NK-92 (cell line): ENCODE results near the gene PBLD.
"Not testable (repeated sequence)": the region's sequence is repeated elsewhere in the genome, so short reads cannot be mapped to it uniquely, and the experiment has no call there.

Experiments
- DNase-seq: peaks from one replicate; lab custom pipeline; 2025; ENCODE audit not compliant: unreplicated experiment; lab: John Stamatoyannopoulos, UW

The PBLD gene

DNA sequence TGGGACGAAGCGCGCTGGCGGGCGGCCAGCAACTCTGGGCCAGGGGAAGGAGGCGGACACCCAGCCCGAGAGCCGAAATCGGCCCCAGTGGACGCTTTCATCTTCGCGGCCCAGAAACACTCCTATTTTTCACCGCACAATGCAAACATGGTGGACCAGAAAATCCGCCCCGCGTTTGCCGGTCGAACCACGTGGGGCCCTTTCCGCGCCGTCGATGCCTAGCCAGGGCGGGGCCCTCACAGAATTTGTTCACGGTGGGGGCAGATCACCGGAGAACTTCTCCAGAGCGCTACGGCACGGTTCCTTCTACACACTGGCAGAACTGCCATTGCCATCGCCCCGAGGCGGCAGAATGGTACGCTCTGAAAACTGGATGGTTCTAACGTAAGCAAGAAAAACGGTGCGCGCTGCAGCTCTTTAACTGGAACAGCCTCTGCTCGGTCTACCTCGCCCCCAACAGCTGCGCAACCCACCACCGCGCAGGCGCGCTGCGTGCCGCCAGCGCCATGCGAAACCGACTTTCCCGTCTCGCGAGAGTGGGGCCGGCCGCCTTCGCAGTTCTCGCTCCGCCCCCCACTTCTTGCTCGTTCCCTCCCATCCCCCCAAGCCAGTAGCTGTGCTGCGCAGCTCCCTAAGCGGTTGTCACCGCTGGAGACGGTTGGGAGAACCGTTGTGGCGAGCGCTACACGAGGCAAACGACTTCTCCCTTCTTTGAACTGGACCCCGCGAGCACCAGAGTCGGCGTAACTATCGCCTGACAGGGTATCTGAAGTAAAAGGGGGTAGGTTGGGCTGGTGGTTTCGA lies 1.1 kb downstream of the PBLD start, which contains the start of gene HNRNPH3:
TSS of gene HNRNPH3 (plus strand) at position 610 of the 804 bp plus-strand sequence. CDS start 5,158 bp downstream, outside the sequence.
- peak; percentile 75 for DNase-seq

DNA sequence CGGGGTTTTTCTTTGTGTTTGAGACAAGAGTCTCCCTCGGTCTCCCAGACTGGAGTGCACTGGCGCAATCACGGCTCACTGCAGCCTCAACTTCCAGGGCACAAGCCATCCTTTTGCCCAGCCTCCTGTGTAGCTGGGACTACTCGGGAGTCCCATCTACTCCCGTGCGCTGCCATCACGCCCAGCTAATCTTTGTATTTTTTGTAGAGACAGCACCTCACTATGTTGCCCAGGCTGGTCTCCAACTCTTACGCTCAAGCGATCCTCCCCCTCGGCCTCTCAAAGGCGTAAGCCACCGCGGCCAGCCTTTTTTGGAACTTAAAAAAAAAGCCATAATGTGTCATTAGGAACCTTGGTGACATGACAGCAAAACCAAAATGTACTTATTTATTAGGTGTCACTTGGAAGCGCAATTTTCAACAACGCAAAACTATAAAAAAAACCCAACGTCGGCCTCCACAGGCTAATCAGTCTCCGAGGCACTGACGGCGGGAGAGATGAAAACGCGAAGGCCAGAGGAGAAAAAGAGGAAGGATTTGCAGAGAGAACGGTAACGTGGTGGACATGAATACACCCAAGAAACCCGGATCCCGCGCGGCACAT lies 1.8 kb downstream of the PBLD start:
- no peak for DNase-seq

DNA sequence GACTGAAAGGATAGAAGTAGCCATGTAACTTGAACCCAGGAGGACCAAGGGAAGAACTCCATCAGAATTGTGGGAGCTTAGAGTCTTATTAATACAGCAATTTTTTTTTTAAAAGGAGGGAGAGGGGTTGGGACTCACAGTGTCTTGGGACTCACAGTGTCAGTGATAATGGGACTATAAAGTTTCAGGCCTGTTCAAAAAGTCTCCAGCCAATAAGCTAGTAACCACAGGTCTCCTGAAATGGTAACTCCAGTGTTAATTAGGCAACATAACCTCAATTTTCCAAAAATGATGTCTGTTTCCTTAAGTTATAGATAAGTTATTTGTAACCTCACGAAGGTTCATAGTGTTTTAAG lies 3.2 kb downstream of the PBLD start:
- no peak for DNase-seq

DNA sequence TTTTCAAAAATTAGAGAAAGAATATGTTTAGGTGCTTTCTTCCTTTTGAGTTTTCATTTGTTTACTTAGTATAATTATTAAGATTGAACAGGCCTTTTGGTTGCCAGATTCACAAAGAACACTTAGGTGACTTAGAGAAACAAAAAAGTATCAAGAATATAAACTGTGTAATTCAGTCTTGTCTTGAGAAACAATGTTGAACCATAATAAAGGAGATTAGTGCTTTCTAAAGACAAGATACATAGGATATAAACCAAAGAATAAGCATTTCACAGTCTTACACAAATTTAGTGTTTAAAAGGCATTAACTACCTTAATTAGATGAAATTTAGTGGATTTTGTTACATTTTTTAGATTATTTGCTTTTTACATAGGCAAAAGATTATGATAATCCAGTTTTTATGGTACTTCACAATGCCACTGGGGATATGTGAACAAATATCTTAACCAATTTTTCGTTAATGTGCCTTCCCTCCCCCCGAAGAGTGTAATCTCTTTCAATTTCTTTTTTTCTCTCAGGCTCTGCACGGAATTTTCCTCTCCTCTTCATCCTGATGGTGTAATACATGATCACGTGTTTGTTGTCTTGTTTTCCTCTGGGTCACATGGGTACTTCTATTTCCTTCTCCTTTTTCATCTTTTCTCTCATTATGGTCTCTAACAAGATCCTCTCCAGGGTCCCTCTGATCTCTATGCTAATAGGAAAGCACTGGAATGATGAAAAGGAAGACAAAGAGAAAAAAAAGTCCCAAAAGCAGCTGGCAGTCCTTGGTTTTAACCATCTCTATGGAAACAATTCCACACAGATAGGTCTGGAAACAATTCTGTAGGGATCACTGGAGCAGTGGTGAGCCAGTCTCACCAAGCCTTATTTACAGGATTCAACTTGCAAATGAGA lies 4.6 kb downstream of the PBLD start:
- DNase-seq: no peak

DNA sequence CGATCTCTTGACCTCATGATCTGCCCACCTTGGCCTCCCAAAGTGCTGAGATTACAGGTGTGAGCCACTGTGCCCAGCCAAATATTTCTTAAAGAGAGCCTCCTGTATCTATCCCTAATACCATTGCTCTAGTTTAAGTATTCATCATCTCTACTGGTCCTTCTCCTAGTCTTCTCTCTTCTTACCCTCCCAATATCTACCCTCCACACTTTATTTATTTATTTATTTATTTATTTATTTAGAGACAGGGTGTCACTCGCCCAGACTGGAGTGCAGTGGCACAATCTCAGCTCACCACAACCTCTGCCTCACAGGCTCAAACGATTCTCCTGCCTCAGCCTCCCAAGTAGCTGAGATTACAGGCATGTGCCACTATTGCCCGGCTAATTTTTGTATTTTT lies 8.3 kb downstream of the PBLD start:
- not testable (repeated sequence) for DNase-seq

DNA sequence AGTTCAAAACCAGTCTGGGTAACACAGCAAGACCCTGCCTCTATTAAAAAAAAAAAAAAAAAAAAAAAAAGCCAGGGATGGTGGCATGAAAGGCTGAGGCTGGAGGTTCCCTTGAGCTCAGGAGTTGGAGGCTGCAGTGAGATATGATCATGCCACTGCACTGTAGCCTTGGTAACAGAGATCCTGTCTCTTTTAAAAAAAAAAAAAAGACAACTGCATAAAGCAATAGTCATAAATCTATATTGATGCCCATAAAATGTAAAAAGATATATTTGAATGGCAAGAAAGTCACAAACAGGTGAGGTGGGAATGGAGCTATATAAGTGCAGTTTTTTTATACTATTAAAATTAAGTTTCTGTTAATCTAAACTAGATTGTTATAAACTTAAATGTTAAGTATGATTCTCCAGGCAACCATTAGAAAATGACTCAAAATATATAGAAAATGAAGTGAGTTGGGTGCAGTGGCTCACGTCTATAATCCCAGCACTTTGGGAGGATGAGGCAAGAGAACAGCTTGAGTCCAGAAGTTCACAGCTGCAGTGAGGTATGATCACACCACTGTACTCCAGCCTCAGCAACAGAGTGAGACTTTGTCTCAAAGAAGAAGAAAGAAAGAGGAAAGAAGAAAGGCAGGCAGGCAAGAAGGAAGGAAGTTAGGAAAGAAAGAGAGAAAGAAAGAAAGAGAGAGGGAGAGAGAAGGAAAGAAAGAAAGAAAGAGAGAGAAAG lies 14.2 kb downstream of the PBLD start:
- DNase-seq: no peak

DNA sequence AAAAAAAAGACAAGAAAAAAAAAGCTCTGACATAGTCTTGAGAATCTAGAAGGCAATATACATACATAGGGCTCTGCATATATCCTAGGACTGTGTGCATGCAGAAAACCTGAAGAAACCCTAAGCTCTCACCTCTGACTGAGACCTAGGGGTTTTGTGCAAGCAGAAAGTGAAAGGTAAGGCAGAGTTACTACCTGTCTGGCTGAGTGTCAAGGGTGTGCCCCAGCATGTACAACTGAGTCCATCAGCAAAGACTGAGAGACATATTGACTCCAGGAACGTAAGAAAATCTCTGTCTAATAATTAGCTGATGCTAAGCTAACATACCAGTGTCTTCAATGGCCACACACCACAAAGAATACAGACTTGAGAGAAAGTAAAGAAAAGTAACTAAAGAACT lies 17.1 kb downstream of the PBLD start:
- no peak for DNase-seq

DNA sequence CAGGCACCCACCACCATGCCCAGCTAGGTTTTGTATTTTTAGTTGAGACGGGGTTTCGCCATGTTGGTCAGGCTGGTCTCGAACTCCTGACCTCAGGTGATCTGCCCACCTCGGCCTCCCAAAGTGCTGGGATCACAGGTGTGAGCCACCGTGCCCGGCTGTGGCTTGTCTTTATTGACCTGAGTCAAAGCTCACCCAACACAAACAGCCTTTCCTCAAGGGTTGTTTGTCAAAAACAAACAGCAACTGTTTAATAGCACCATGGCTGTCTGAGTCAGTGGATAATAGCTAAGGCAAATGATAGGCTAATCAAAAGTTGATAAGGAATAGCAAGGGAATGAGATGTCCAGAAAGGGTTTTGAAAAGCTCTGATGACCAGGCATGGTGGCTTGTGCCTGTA lies 17.8 kb downstream of the PBLD start:
- not testable (repeated sequence) for DNase-seq

DNA sequence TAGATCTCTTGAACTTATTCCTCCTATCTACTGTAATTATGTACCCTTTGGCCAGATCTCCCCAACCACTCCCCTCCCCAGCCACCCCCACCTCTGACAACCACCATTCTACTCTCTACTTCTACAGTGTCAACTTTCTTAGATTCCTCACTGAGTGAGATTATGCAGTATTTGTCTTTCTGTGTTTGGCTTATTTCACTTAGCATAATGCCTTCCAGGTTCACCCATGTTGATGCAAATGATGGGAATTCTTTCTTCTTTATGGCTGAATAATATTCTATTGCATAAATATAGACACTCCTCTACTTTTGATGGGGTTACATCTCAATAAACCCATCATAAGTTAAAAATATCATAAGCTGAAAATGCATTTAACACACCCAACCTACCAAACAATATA lies 22.2 kb downstream of the PBLD start:
- DNase-seq: no peak

DNA sequence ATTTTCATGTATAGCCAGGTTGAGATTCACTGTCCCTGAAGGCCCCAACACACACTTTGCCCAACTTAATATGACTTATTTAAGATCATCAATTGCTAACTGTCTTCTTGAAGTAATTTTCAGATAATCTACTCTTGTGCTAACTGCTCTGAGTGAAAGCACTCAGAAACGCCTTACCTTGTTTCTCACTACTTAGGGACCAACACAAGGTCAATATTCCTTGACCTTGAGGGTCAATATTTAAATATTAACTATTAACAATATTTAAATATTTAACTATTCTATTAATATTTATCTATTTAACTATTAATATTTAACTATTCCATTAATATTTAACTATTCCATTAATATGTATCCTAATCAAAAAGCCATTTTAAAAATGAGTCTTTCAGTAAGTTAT lies 26.9 kb downstream of the PBLD start:
- DNase-seq: no peak

DNA sequence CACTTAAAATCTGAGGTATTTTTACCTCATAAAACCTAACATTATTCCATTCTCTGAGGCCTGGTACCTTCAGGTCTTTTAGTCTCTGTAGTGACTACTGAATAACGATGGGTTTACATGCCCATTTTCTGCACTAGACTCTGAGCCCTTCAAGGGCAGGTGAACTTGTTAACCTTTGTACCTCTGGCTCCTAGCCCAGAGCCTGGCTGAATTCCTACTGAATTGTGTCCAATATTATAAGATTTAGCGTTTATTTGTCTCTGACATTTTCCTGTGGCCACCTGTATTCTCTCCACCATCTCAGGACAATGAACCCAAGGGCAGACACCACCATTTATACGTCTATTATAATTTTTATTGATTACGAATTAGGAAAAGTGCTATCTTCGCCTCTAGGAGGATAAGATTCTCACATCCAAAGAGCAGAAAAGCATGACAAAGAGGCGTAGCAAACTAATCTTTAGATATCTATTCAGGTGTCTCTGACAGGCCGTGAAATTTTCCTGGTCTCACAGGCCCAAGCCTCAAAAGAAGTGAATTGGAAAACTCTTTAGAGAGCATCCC lies 28.8 kb downstream of the PBLD start:
- DNase-seq: no peak

DNA sequence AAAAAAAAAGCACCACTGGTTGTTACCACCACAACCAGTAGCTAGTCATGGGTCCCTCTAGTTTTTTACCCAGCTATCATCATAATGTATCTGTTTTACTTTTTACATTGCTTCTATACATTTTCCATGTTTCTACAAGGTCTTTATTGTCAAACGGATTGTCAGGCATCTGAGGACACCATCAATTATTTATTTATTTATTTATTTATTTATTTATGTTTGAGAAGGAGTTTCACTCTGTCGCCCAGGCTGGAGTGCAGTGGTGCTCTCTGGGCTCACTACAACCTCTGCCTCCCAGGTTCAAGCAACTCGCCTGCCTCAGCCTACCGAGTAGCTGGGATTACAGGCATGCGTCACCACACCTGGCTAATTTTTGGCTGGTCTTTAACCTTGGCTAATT lies 29.9 kb downstream of the PBLD start:
- DNase-seq: no peak

DNA sequence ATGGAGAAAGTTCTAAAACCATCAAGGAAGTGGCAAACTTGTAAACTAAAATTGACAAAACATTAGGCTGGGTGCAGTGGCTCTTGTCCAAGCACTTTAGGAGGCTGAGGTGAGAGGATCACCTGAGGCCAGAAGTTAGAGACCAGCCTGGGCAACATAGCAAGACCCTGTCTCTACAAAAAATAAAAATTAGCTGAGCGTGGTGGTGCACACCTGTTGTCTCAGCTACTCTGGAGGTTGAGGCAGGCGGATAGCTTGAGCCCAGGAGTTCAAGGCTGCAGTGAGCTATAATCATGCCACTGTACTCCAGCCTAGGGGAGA lies 30.3 kb downstream of the PBLD start:
- no peak for DNase-seq

DNA sequence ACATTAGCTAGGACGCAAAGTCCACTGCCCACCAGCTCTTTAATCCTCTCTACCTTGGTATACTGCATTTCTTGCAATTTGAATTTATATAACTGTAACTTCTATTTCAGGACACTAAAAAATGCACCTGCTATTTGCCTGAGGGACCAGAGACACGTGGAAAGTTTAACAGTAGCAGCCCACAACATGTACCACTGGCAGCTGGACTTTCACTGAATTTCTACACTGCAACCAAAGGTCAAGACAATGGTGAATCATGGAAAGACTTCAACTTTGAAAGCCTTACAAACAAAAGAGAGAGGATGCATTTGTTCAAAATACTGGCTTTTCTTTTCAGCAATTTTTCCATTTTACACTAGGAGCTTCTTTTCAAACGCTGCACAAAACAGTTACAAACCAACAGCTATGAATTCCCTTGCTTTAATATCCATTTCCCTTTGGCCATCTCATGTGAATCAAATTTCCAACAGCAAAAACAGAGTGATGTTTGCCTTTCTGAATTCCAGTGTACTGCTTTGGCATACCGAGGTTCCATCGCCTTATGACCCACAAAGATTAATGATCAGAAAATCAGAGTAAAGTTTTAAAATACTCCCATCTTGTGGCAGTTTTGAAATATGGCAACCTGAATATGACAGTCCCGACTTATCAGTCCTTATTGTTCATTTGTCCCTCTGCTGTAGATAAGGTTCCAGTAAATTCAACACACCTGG lies 30.8 kb downstream of the PBLD start:
- no peak for DNase-seq

DNA sequence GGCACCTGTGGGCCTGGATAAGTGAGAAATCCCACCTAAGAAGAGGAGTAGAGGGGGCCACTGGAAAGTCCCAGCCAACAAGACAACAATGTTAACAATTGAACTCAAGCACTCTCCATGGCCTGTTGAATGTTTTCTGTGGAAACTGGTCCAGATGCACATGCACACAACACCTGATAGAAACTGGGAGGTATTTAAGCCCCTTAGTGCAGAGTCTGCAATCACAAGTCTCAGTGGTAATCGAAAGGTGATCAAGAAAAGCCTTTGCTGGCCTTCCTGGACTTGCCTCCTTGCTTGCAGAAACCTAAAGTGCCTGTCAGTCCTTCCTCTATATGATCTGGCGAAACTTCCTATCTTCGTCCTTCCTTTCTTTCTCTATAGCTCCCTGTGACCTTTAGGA lies 31.4 kb downstream of the PBLD start:
- no peak for DNase-seq

DNA sequence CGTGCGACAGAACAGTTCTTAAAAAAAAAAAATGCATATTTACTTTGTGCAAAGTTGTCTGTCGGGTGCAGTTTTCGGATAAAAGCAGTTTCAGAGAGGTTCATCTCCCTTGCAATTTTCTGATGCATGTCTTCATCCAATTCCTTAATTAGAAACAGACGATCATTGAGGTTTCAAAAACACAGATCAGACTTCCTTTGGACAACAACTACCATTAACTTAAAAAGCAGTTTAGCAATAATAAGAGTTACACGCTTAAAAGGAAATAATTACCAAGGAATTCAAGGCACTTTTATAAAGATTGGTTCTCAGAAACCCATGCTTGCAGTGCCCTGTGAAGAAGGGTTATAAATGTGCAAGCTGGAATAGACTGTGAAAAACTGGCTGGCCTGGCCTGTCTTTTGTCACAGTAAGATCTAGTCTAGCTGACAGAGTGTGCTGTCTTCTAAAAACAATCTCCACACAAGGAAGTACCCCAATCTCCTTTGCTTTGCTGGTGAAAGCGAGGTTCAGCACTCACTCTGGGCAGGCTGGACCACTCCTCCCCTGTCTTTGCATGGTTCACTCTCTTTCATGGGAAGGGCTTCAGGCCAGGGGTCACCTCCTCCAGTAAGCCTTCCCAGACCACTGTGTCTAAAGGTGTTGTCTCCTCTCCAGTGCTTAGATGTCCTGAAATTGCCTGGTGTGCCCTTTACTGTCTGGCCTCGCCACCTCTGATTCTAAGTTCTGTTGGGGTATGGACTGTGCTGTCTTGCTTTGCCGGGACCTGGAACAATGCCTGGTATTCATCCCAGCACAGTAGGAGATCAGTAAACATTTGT lies 35.7 kb downstream of the PBLD start:
- DNase-seq: no peak

DNA sequence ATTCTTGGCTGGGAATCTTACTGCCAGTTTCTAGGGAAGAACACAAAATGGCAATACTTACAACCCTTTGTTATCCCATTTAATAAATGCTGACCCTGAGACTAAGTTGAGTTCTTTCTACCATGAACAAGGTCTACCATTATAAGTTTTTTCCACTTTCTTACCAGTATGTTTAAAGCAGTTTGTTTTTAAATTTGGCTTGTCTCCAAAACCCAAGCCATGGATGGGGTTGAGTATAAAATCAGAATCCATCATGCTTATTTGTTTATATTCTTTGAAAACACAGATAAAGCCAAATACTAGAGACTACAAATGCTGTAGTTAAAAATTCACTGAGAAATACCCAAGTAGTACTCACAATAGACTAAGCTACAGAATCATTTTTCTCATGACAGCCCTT lies 42.0 kb downstream of the PBLD start:
- no peak for DNase-seq

DNA sequence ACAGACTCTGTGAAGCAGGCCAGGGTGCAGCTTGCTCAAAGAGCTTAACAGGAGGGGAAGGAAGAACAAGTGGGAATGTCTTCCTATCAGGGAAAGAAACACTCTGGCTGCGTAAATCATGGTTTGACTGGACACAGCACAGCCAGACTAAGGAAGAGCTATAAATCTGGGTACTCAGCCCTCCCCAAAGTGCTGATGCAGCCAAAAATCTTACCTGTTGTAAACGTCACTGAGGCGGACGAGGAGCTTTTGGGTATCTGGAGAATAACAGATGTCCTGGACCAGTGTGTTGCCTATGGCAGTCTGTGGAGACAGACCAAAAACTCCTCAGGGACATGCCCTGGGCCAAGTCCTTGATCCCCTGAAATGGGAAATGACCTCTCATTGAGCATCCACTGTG lies 44.0 kb downstream of the PBLD start:
- no peak for DNase-seq
